Thoracic aorta (tissue), 2 donors: Measurements from ENCODE around the gene SLC44A1. TPM values are rescaled to one million over a fixed set of nuclear protein-coding genes. Genes with fewer than 3 reads are reported as not detected.

Experiments
- ATAC-seq: fragments of 150-250 bp; one replicate; pipeline ENCODE4 v1.8.0; 2017; ENCODE audit warnings: low read depth; ENCODE audit not compliant: insufficient number of reproducible peaks, low FRiP score
- DNase-seq: peaks from one replicate; pipeline ENCODE4 v3.0.0-alpha.2; 2020; ENCODE audit warnings: low spot score
- H3K27ac ChIP-seq, 2 donors: fragments of 200-600 bp; sonication (generic); 1 replicate in 1 of 2; 2 replicates in 1 of 2; pipeline ENCODE4 v1.5.1; 2016; ENCODE audit warnings: mild to moderate bottlenecking in 2 of 2, moderate library complexity in 2 of 2
- H3K27me3 ChIP-seq: fragments of 200-600 bp; sonication (generic); replicated peaks from 2 replicates; pipeline ENCODE4 v1.6.0; 2016; ENCODE audit warnings: mild to moderate bottlenecking; ENCODE audit not compliant: insufficient read depth
- H3K36me3 ChIP-seq: fragments of 200-600 bp; sonication (generic); one replicate; pipeline ENCODE4 v1.5.1; 2016
- H3K4me1 ChIP-seq, 2 donors: fragments of 200-600 bp; sonication (generic); 1 replicate in 1 of 2; 2 replicates in 1 of 2; pipeline versions ENCODE4 v1.5.1 to v1.6.0; 2016; ENCODE audit warnings: low read depth in 2 of 2, mild to moderate bottlenecking in 1 of 2; ENCODE audit not compliant: control insufficient read depth in 1 of 2
- H3K4me3 ChIP-seq: fragments of 200-600 bp; sonication (generic); 2 replicates; pipeline ENCODE4 v1.5.1; 2016; ENCODE audit warnings: mild to moderate bottlenecking
- H3K9me3 ChIP-seq: fragments of 200-600 bp; sonication (generic); 2 replicates; pipeline ENCODE4 v1.5.1; 2016
- total RNA-seq, 2 donors: library from RNA; depleted of rRNA; stranded (reverse); fragments of >200 nt; gene quantifications; one replicate each; pipeline versions ENCODE4 v1.1.0 to v1.2.3, GENCODE V29; 2016
- TF ChIP-seq, protein P1 (sequence below): fragments of 200-600 bp; sonication (generic); IDR thresholded peaks from one replicate; pipeline ENCODE4 v1.5.1; 2019; ENCODE audit warnings: antibody characterized with exemption

Gene SLC44A1
- total RNA-seq, 2 donors from 2014 or later: 33.9 to 58.8 TPM

DNA sequence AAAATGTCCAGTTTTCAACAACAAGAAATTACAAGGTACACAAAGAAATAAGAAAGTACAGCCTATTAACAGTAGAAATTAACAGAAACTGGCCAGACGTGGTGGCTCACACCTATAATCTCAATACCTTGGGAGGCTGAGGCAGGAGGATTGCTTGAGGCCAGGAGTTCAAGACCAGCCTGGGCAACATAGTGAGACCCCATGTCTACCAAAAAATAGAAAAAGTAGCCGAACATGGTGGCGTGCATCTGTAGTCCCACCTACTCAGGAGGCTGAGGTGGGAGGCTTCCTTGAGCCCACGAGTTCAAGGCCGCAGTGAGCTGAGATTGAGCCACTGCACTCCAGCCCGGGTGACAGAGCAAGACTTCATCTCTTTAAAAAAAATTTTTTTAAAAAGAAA, 161.9 kb downstream of the SLC44A1 start:
- Histone ChIP-seq H3K4me3 (no peak overlapping the region), H3K4me1 (no peaks in the 10 kb centered on the region), H3K36me3 (no peaks in the 10 kb centered on the region), H3K9me3 (no peaks in the 10 kb centered on the region), H3K27ac (no peak overlapping the region), H3K27me3 (no peaks in the 10 kb centered on the region)
- TF ChIP-seq, protein P1, sequence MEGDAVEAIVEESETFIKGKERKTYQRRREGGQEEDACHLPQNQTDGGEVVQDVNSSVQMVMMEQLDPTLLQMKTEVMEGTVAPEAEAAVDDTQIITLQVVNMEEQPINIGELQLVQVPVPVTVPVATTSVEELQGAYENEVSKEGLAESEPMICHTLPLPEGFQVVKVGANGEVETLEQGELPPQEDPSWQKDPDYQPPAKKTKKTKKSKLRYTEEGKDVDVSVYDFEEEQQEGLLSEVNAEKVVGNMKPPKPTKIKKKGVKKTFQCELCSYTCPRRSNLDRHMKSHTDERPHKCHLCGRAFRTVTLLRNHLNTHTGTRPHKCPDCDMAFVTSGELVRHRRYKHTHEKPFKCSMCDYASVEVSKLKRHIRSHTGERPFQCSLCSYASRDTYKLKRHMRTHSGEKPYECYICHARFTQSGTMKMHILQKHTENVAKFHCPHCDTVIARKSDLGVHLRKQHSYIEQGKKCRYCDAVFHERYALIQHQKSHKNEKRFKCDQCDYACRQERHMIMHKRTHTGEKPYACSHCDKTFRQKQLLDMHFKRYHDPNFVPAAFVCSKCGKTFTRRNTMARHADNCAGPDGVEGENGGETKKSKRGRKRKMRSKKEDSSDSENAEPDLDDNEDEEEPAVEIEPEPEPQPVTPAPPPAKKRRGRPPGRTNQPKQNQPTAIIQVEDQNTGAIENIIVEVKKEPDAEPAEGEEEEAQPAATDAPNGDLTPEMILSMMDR: no peak
- ATAC-seq (no peak), DNase-seq (no peak)

DNA sequence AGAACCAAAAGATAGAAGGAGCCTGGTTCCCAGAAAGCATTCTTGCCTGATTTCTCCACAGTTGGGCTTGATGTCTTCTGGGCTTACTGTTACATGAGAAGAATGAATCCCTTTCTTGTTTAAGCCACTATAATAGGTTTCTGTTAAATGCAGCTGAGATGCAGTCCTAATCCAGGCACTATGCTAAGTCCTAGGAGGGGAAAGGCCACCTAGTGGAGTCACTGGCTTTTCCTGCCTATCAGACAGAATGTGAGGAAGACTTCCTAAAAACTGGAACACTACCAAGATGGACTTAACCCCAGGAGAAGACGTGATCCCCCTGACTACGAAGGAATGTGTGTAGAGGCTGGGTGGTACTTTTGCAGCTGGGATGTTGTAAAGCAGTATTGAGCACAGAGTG, 169.1 kb downstream of the SLC44A1 start:
- H3K27me3 ChIP-seq: no peaks in the 10 kb centered on the region
- ATAC-seq: no peak
- no peaks in the 10 kb centered on the region for H3K36me3 ChIP-seq
- TF ChIP-seq, protein P1: no peak
- no peaks in the 10 kb centered on the region for H3K9me3 ChIP-seq
- DNase-seq: no peak
- no peaks in the 10 kb centered on the region for H3K4me1 ChIP-seq
- no peak overlapping the region for H3K27ac ChIP-seq
- H3K4me3 ChIP-seq: no peak overlapping the region

DNA sequence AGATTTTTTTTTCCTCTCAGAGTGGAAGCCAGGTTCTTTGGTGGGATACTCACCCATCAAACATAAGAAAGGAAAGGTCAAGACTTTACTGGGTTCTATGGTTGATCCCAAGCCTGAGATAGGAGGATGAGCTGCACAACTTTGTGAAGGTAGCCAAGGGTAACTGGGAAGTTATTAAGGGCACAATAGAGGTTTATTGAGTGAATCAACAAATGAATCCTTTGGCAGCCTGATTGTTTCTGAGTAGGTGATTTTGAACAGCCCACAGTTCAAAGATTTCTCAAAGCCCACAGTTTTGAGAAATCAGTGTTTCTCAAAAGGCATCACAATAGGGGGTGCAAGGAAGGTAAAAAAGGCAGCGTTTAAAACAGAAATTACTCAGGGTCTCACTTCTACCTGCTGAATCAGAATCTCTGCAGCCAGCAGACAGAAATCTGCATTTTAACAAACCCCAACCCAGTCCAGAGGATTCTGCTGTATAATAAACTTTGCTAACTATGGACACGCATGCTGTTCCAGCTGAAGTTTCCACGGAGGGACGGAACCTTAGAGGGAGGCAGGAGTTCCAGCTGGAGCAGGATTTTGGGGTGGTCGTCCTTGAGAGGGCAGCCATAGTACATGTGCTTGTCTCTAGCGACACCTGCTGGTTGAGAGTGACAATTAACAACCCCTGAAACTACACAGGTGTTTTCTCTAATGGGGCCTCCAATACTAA, 170.7 kb downstream of the SLC44A1 start:
- H3K9me3 ChIP-seq: no peaks in the 10 kb centered on the region
- H3K4me1 ChIP-seq: no peaks in the 10 kb centered on the region
- no peak for DNase-seq

DNA sequence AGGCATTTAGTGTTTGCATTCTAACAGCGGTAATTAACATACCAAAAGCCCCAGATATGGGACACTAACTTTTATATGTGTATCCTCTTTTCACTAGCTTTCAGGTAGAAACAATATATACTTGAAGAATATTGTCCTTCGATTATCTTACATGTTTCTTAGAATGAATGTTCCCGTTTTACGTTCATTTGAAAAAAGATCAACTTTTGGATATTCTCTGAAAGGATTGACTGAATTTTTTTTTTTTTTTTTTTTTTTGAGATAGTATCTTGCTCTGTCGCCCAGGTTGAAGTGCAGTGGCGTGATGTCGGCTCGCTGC, 171.2 kb downstream of the SLC44A1 start:
- H3K27me3 ChIP-seq: no peaks in the 10 kb centered on the region
- H3K36me3 ChIP-seq: no peaks in the 10 kb centered on the region
- H3K9me3 ChIP-seq: no peaks in the 10 kb centered on the region
- TF ChIP-seq, protein P1: no peak
- no peaks in the 10 kb centered on the region for H3K4me1 ChIP-seq
- H3K27ac ChIP-seq: no peak overlapping the region
- DNase-seq (no peak), ATAC-seq (no peak)
- H3K4me3 ChIP-seq: no peak overlapping the region

More for the DNA sequence above, 170.7 kb downstream of the SLC44A1 start:
- ATAC-seq: no peak
- H3K27ac ChIP-seq: no peak overlapping the region
- H3K36me3 ChIP-seq: no peaks in the 10 kb centered on the region
- no peak overlapping the region for H3K4me3 ChIP-seq
- TF ChIP-seq, protein P1: peak; percentile 81
- no peaks in the 10 kb centered on the region for H3K27me3 ChIP-seq

- TF ChIP-seq, protein P1: no peak
- ATAC-seq: no peak
- H3K4me1 ChIP-seq: no peaks in the 10 kb centered on the region
- H3K4me3 ChIP-seq: no peak overlapping the region
- H3K27me3 ChIP-seq: no peaks in the 10 kb centered on the region
- DNase-seq: no peak
- no peaks in the 10 kb centered on the region for H3K9me3 ChIP-seq
- no peak overlapping the region for H3K27ac ChIP-seq
- no peaks in the 10 kb centered on the region for H3K36me3 ChIP-seq
These were observed 172.4 kb downstream of the SLC44A1 start for GRCh38 chr9:105416840-105417239.
